Epithelial cell of proximal tubule (primary cell): ENCODE results near the gene DPYD. TPM values are rescaled to one million over a fixed set of nuclear protein-coding genes. Genes with fewer than 3 reads are reported as not detected.

Source experiments
- DNase-seq: peaks from one replicate; pipeline ENCODE4 v3.0.0-alpha.2; 2011; ENCODE audit warnings: low read depth
- H3K4me3 ChIP-seq: 2 replicates; pipeline ENCODE4 v1.5.1; 2011; ENCODE audit warnings: low read depth, mild to moderate bottlenecking, low read length
- CTCF ChIP-seq: conservative IDR thresholded peaks from 2 replicates; pipeline ENCODE4 v1.5.1; 2012; ENCODE audit warnings: low read depth, mild to moderate bottlenecking, low read length
- total RNA-seq: library from RNA; depleted of rRNA; stranded (reverse); fragments of >200 nt; gene quantifications from 2 replicates; pipeline ENCODE4 v1.2.3, GENCODE V29; 2015

DPYD gene
- total RNA-seq, 1 donor from 2014 or later: 5.1 TPM

- no peak overlapping the region for H3K4me3 ChIP-seq
- TF ChIP-seq CTCF: no peak
- no peak for DNase-seq
These were observed 199.6 kb downstream of the DPYD start for GRCh38 chr1:97721221-97721620.

DNA sequence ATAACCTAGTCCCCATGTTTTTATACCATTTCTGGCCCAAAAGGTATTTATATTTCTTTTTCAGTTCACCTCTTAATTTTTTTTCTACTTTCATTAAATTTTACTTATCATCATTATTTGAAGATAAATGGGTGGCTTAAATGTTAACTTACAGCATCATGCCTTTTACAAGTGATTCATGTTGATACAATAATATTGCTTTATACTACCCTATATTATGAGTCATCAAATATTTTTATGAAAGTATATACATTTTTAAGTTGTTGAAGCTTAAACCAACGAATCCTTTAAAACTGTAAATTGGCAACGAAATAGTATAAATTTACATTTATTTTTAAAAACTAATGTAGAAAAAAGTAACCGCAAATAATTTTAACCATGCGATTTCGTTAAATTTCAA, 207.9 kb downstream of the DPYD start:
- no peak for DNase-seq
- TF ChIP-seq CTCF: no peak

DNA sequence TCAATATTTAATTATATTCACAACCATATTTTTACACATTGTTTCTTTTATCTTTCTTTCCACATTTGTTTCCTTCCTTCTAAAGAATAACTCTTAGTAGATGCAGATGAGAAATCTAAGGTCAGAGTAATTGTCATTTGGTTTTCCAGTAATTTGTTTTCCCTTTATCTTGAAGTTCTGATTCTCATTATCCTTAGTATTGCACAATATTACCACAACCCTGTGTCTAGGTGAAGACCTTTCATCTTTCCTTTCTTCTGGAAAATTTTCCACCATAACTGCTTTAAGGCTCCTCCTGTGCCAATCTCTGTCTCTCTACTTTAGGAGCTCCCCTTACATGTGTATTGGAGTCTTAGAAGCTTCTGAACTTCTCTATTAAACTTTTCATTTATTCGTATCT, 209.0 kb downstream of the DPYD start:
- no peak overlapping the region for H3K4me3 ChIP-seq
- DNase-seq: no peak
- no peak for TF ChIP-seq CTCF

More for the DNA sequence above, 207.9 kb downstream of the DPYD start:
- no peak overlapping the region for H3K4me3 ChIP-seq

- DNase-seq: no peak
- H3K4me3 ChIP-seq: no peak overlapping the region
- no peak for TF ChIP-seq CTCF
These were observed 227.2 kb downstream of the DPYD start for GRCh38 chr1:97693601-97694000.

- no peak for DNase-seq
- no peak for TF ChIP-seq CTCF
- no peak overlapping the region for H3K4me3 ChIP-seq
These were observed 229.5 kb downstream of the DPYD start for GRCh38 chr1:97691325-97691724.

DNA sequence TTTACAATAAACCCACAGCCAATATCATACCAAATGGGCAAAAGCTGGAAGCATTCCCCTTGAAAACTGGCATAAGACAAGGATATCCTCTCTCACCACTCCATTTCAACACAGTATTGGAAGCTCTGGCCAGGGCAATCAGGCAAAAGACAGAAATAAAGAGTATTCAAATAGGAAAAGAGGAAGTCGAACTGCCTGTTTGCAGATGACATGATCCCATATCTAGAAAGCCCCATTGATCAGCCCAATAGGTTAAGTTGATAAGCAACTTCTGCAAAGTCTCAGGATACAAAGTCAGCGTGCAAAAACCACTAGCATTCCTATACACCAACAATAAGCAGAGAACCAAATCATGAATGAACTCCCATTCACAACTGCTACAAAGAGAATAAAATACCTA, 235.5 kb downstream of the DPYD start:
- no peak for DNase-seq
- H3K4me3 ChIP-seq: no peak overlapping the region
- no peak for TF ChIP-seq CTCF

DNA sequence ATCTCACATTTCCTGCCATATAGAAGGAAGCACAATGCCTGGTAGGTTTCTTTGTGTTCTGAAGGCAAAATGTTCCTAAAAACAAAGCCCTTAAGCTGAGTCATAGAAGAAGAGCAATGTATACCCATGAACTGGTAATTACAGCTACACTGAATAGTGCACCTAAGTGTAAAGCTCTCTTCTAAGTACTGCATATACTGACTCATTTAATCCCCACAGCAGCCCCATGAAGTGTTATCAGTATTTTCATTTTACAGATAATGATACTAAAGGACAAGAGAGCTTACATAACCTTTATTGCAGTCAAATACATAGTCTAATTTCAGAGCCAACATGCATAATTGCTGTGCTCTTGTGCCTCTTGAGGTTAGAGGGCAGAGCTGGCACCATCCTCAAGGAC, 239.9 kb downstream of the DPYD start:
- no peak for TF ChIP-seq CTCF
- no peak overlapping the region for H3K4me3 ChIP-seq
- DNase-seq: no peak
